GM23248 (cell line): ENCODE results near the gene C11orf52. TPM values are rescaled to one million over a fixed set of nuclear protein-coding genes. Genes with fewer than 3 reads are reported as not detected.

ENCODE experiments used
- DNase-seq: peaks from one replicate; pipeline ENCODE4 v3.0.0-alpha.2; 2015
- H2AFZ ChIP-seq: fragments of 200-600 bp; sonication (generic); 2 replicates; pipeline ENCODE4 v1.6.1; 2016; ENCODE audit warnings: antibody characterized with exemption
- H3F3A ChIP-seq: fragments of 200-600 bp; sonication (generic); 2 replicates; pipeline ENCODE4 v1.6.1; 2016; ENCODE audit warnings: mild to moderate bottlenecking, antibody characterized with exemption, mixed run types; ENCODE audit not compliant: insufficient read depth
- H3K27ac ChIP-seq: fragments of 200-600 bp; sonication (generic); 2 replicates; pipeline ENCODE4 v1.5.1; 2016; ENCODE audit warnings: mild to moderate bottlenecking
- H3K27me3 ChIP-seq: fragments of 200-600 bp; sonication (generic); replicated peaks from 2 replicates; pipeline ENCODE4 v1.6.1; 2016; ENCODE audit warnings: mild to moderate bottlenecking; ENCODE audit not compliant: insufficient read depth
- H3K36me3 ChIP-seq: fragments of 200-600 bp; sonication (generic); 2 replicates; pipeline ENCODE4 v1.6.1; 2016; ENCODE audit warnings: low read depth, mild to moderate bottlenecking
- H3K4me1 ChIP-seq: fragments of 200-600 bp; sonication (generic); 2 replicates; pipeline ENCODE4 v1.6.1; 2016; ENCODE audit warnings: mild to moderate bottlenecking; ENCODE audit not compliant: insufficient read depth
- H3K4me2 ChIP-seq: fragments of 200-600 bp; sonication (generic); one replicate; pipeline ENCODE4 v1.6.1; 2016; ENCODE audit warnings: mild to moderate bottlenecking; ENCODE audit not compliant: unreplicated experiment
- H3K4me3 ChIP-seq: fragments of 200-600 bp; sonication (generic); 2 replicates; pipeline ENCODE4 v1.5.1; 2016; ENCODE audit warnings: mild to moderate bottlenecking
- H3K79me2 ChIP-seq: fragments of 200-600 bp; sonication (generic); 2 replicates; pipeline ENCODE4 v1.6.1; 2016; ENCODE audit warnings: mild to moderate bottlenecking; ENCODE audit not compliant: insufficient read depth
- H3K9ac ChIP-seq: fragments of 200-600 bp; sonication (generic); 2 replicates; pipeline ENCODE4 v1.6.1; 2016; ENCODE audit warnings: mild to moderate bottlenecking
- H3K9me2 ChIP-seq: fragments of 200-600 bp; sonication (generic); 2 replicates; pipeline ENCODE4 v1.6.1; 2016; ENCODE audit warnings: mixed run types, mild to moderate bottlenecking, moderate library complexity; ENCODE audit not compliant: insufficient read depth
- H3K9me3 ChIP-seq: fragments of 200-600 bp; sonication (generic); one replicate; pipeline ENCODE4 v1.6.1; 2017; ENCODE audit warnings: low read depth
- H4K20me1 ChIP-seq: fragments of 200-600 bp; sonication (generic); 2 replicates; pipeline ENCODE4 v1.6.0; 2016; ENCODE audit not compliant: insufficient read depth
- EZH2 ChIP-seq: fragments of 200-600 bp; sonication (generic); IDR thresholded peaks from 2 replicates; pipeline ENCODE4 v1.6.1; 2018; ENCODE audit warnings: antibody characterized with exemption, mild to moderate bottlenecking; ENCODE audit not compliant: insufficient read depth, poor library complexity, severe bottlenecking
- EZH2phosphoT487 ChIP-seq: fragments of 200-600 bp; sonication (generic); IDR thresholded peaks from 2 replicates; pipeline ENCODE4 v1.6.1; 2018; ENCODE audit warnings: antibody characterized with exemption, moderate library complexity, mild to moderate bottlenecking, low read depth; ENCODE audit not compliant: insufficient read depth
- WGBS, 2 experiments: methylation state at CpG; one replicate each; pipeline ENCODE4 v1.1.6; 2015 to 2017; ENCODE audit warnings: low lambda C conversion rate in 2 of 2, low coverage in 1 of 2; ENCODE audit errors: missing lambda C conversion rate in 2 of 2; 5-methylcytosine and 5-hydroxymethylcytosine counted together
- in situ Hi-C: fragments of 300-500 bp; cut with MboI; formaldehyde crosslinking; loops from 2 replicates; pipeline ENCODE4 v1.15.0; 2020
- polyA plus RNA-seq: library from polyadenylated mRNA; unstranded; fragments of >200 nt; fragmentation: Nextera tagmentation; extraction: Ambion mirVana; gene quantifications from 2 replicates; pipeline ENCODE4 v1.2.1, GENCODE V29; 2016
- total RNA-seq: library from RNA; depleted of rRNA; stranded (reverse); fragments of >200 nt; shearing (Covaris generic); gene quantifications from 2 replicates; pipeline ENCODE4 v1.2.3, GENCODE V29; 2014; rRNA removed

The C11orf52 gene, protein sequence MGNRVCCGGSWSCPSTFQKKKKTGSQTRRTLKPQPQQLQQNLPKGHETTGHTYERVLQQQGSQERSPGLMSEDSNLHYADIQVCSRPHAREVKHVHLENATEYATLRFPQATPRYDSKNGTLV
- total RNA-seq (2.1 and 3.5 TPM in 2 replicates), polyA plus RNA-seq (0.78 and 1.2 TPM in 2 replicates)

DNA sequence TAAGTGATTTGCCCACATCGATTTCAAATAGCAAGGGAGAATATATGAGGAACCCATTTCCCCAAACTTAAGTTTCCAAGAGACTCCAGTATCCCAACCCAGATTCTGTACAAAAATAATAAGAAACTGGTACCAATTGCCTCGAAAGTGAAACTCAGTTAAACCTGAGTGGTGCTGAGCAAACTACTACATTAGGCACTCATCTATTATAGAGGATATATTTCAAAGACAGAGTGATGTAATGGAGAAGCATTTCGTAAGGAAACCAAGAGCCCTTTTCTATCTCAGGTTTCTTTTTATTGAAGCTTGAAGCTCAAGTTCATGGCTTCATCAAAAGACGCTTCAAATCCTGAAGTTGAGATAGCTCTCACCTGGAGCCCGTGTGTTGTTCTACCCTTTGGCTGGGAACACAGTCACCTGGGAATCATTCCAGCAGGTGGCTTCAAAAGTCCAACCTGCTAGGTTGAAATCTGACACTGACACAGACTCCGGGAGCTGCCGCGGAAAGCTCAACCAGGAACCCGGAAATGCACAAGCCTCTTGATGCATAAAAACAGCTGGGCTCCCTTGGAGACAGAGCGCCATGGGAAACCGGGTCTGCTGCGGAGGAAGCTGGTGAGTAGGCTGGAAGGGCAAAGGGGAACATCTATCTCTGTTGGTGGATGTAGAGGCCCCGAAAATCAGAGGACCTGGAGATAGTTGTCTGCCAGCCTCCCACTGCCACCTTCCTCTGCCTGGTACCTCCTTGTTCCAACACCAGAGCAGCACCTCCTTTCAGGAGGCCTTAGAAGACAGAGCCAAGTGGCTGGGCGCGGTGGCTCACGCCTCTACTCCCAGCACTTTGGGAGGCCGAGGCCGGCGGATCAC, at the start of gene C11orf52:
TSS of gene C11orf52 (plus strand) at position 524 of the 867 bp plus-strand sequence. CDS start at position 584, 60 bp downstream.
- 54% methylated on average over 19 of the region's 19 CpGs for WGBS, 2 experiments

DNA sequence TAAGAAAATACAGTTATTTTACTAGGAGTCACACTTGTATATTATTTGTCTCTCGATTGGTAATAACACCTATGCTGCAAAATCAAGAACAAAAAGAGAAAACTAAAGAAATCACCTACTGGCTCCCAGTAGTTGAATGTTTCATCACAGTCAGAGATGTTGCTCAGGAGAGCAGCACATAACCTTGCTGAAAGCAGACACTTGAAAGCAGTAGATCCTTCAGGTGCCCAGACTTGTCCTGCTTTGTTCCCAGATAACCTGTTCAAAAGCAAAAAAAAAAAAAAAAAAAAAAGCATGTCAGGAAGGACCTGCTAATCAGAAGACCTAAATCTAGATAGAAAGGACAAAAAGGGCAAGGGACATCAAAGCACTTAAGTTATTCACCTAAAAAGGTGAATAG, 48.6 kb upstream of the C11orf52 start:
- peak overlapping the region; percentile 98 for H3K4me3 ChIP-seq
- no peak overlapping the region for H3K9ac ChIP-seq
- H3K9me2 ChIP-seq: no peaks in the 10 kb centered on the region
- peak overlapping the region; percentile 99; the same call in 1 of the 2 replicates for H2AFZ ChIP-seq
- no peaks in the 10 kb centered on the region for H3F3A ChIP-seq
- in situ Hi-C loops: loop anchor here (10.0 kb wide), 1 partner anchor 125 kb away; no protein-coding TSS in a partner anchor
- H3K79me2 ChIP-seq: peaks cover 21% of the 10 kb centered on the region
- WGBS, 2 experiments: 97 to 100% methylated on average over 1 of the region's 1 CpG
- no peak for DNase-seq
- no peaks in the 10 kb centered on the region for H3K9me3 ChIP-seq
- H3K36me3 ChIP-seq: peaks cover 20% of the 10 kb centered on the region
- H4K20me1 ChIP-seq: no peaks in the 10 kb centered on the region
- H3K27me3 ChIP-seq: no peaks in the 10 kb centered on the region
- peaks cover 13% of the 10 kb centered on the region for H3K4me1 ChIP-seq
- TF ChIP-seq EZH2phosphoT487 (no peak), EZH2 (no peak)
- H3K4me2 ChIP-seq: peak overlapping the region; percentile 98
- H3K27ac ChIP-seq: no peak overlapping the region

More for the DNA sequence above, at the start of gene C11orf52:
- H3K4me3 ChIP-seq: peak within 1 kb of the TSS; percentile 29; the same call in 1 of the 2 replicates
- peaks cover 17% of the 10 kb centered on the region for H3K79me2 ChIP-seq
- peak within 1 kb of the TSS; percentile 83 for H2AFZ ChIP-seq
- H3K9ac ChIP-seq: peak within 1 kb of the TSS; percentile 32; the same call in 1 of the 2 replicates
- no peak for TF ChIP-seq EZH2
- no peak for TF ChIP-seq EZH2phosphoT487
- DNase-seq: peak; percentile 66
- peak within 1 kb of the TSS; percentile 15 for H3K27ac ChIP-seq
- H3K9me2 ChIP-seq: no peaks in the 10 kb centered on the region
- H3K36me3 ChIP-seq: no peaks in the 10 kb centered on the region
- H3K4me1 ChIP-seq: peaks cover 39% of the 10 kb centered on the region
- in situ Hi-C loops: no loop called here
- H3K27me3 ChIP-seq: no peaks in the 10 kb centered on the region
- peak within 1 kb of the TSS; percentile 57 for H3K4me2 ChIP-seq
- peaks cover 22% of the 10 kb centered on the region for H3F3A ChIP-seq
- no peaks in the 10 kb centered on the region for H3K9me3 ChIP-seq
- H4K20me1 ChIP-seq: no peaks in the 10 kb centered on the region

DNA sequence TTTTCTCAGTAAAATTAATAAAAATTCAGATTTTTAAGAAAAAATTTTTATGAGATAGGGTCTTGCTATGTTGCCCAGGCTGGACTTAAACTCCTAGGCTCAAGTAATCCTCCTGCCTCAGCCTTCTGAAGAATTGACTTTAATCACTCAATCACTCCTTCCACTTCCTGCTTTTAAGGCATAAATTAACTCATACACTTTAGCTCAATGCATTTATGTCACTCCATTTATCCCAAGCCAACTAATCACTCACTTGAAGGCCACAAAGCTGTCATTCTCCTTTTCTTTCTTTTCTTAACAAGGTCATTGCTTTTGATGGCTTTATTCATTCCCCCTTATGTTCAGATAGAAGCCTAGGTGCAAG, 48.2 kb upstream of the C11orf52 start:
- H3K36me3 ChIP-seq: peaks cover 16% of the 10 kb centered on the region
- no peaks in the 10 kb centered on the region for H4K20me1 ChIP-seq
- H3K9ac ChIP-seq: peak overlapping the region; percentile 87
- no peak for DNase-seq
- H3K27me3 ChIP-seq: no peaks in the 10 kb centered on the region
- no peaks in the 10 kb centered on the region for H3K9me2 ChIP-seq
- no peaks in the 10 kb centered on the region for H3F3A ChIP-seq
- H3K4me1 ChIP-seq: peaks cover 13% of the 10 kb centered on the region
- H3K4me3 ChIP-seq: peak overlapping the region; percentile 98
- TF ChIP-seq EZH2phosphoT487 (no peak), EZH2 (no peak)
- H3K9me3 ChIP-seq: no peaks in the 10 kb centered on the region
- peak overlapping the region; percentile 98 for H3K4me2 ChIP-seq
- H3K27ac ChIP-seq: peak overlapping the region; percentile 66
- H2AFZ ChIP-seq: peak overlapping the region; percentile 99
- in situ Hi-C loops: loop anchor here (10.0 kb wide), 1 partner anchor 124 kb away; no protein-coding TSS in a partner anchor
- peaks cover 21% of the 10 kb centered on the region for H3K79me2 ChIP-seq

DNA sequence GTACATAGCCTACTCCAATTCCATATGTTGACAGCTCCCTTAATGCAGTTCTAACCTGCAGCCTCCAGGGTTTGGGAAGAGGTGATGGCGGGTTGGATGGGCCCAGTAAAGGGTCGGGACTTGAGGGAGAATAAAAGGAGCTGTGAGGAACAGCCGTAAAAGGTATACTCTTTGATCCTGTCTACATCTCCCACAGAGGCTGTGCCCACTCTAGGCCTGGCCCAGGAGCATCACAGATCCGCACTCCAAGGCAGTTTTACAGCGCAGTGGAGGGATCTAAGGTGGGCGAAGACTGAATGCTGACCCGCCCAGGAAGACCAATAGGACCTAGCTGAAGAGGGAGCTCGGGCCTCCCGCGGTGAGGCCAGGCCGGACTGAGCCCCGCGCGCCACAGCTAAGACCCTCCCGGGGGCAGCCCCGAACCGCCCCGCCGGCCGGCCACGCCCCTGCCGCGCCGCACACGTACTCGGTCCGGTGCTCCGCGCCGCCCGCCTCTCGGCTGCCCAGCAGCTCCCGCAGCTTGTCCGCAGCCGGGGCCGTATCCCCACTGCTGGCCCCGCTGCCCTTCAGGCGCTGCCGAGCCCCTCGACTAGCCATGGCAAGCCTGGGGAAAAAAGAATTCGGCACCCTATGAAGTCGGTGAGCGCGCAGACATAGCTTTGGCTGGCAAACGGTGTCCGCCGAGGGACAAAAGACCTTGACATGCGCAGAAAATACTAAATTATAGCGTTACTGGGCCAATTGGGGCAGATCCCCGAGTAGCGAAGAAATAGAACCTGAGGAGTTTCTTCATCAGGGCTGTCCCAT, 47.6 kb upstream of the C11orf52 start, which contains the start of gene ALG9:
TSS of gene ALG9 (minus strand) at position 696 of the 807 bp plus-strand sequence. CDS start at position 597, 99 bp downstream.
- H3K36me3 ChIP-seq: peaks cover 15% of the 10 kb centered on the region
- peaks cover 13% of the 10 kb centered on the region for H3K4me1 ChIP-seq
- H3K9ac ChIP-seq: peak within 1 kb of the TSS; percentile 87
- in situ Hi-C loops: loop anchor here (10.0 kb wide), 1 partner anchor 124 kb away; no protein-coding TSS in a partner anchor
- no peaks in the 10 kb centered on the region for H3K9me2 ChIP-seq
- no peaks in the 10 kb centered on the region for H3F3A ChIP-seq
- H3K9me3 ChIP-seq: no peaks in the 10 kb centered on the region
- no peaks in the 10 kb centered on the region for H3K27me3 ChIP-seq
- peak within 1 kb of the TSS; percentile 98 for H3K4me3 ChIP-seq
- peak; percentile 83 for DNase-seq
- H3K79me2 ChIP-seq: peaks cover 21% of the 10 kb centered on the region
- TF ChIP-seq EZH2phosphoT487: no peak
- no peak for TF ChIP-seq EZH2
- peak within 1 kb of the TSS; percentile 66 for H3K27ac ChIP-seq
- H4K20me1 ChIP-seq: no peaks in the 10 kb centered on the region
- WGBS, 2 experiments: 1% methylated on average over 32 to 50 of the region's 51 CpGs
- peak within 1 kb of the TSS; percentile 99 for H2AFZ ChIP-seq
- H3K4me2 ChIP-seq: peak within 1 kb of the TSS; percentile 98
